HEK293T (cell line): ENCODE results near the gene COL5A1.

Experiments
- CTCF ChIA-PET: fragments of 350-600 bp; formaldehyde crosslinking; extraction: SDS; loops from one replicate; lab custom pipeline; 2021; ENCODE audit warnings: antibody characterized with exemption, inconsistent platforms; lab: Yijun Ruan, JAX
- POLR2A ChIA-PET: fragments of 350-600 bp; formaldehyde crosslinking; extraction: SDS; loops from one replicate; lab custom pipeline; 2020; ENCODE audit warnings: antibody characterized with exemption, inconsistent platforms; lab: Yijun Ruan, JAX
- DNase-seq: peaks from one replicate; pipeline ENCODE4 v3.0.0; 2012; ENCODE audit warnings: mixed read lengths; ENCODE audit errors: extremely low spot score
- ARNT ChIP-seq: fragments of 450-650 bp; IDR thresholded peaks from 2 replicates; pipeline ENCODE4 v1.6.1; 2017; ENCODE audit warnings: mild to moderate bottlenecking
- BHLHE40 ChIP-seq: fragments of 450-650 bp; IDR thresholded peaks from 2 replicates; pipeline ENCODE4 v1.6.1; 2016; ENCODE audit warnings: mild to moderate bottlenecking, moderate library complexity, borderline replicate concordance
- CTBP1 ChIP-seq: fragments of 450-650 bp; IDR thresholded peaks from 2 replicates; pipeline ENCODE4 v1.6.1; 2016; ENCODE audit warnings: borderline replicate concordance
- ELF4 ChIP-seq: fragments of 450-650 bp; IDR thresholded peaks from 2 replicates; pipeline ENCODE4 v1.6.1; 2017; ENCODE audit warnings: antibody characterized with exemption
- FOXA1 ChIP-seq: fragments of 450-650 bp; IDR thresholded peaks from 2 replicates; pipeline ENCODE4 v1.6.1; 2016; ENCODE audit warnings: mild to moderate bottlenecking
- FOXK2 ChIP-seq: fragments of 450-650 bp; IDR thresholded peaks from 2 replicates; pipeline ENCODE4 v1.6.1; 2016; ENCODE audit warnings: mild to moderate bottlenecking
- FOXM1 ChIP-seq: fragments of 450-650 bp; IDR thresholded peaks from 2 replicates; pipeline ENCODE4 v1.6.1; 2017; ENCODE audit warnings: mild to moderate bottlenecking, borderline replicate concordance
- HDGF ChIP-seq: fragments of 450-650 bp; IDR thresholded peaks from 2 replicates; pipeline ENCODE4 v1.6.1; 2017; ENCODE audit warnings: antibody characterized with exemption, borderline replicate concordance
- L3MBTL2 ChIP-seq: fragments of 450-650 bp; conservative IDR thresholded peaks from 2 replicates; pipeline ENCODE4 v1.6.1; 2016; ENCODE audit warnings: mild to moderate bottlenecking
- LEF1 ChIP-seq: fragments of 450-650 bp; IDR thresholded peaks from 2 replicates; pipeline ENCODE4 v1.6.1; 2017; ENCODE audit warnings: mild to moderate bottlenecking, borderline replicate concordance
- NFRKB ChIP-seq: fragments of 450-650 bp; IDR thresholded peaks from 2 replicates; pipeline ENCODE4 v1.6.1; 2016; ENCODE audit warnings: mild to moderate bottlenecking, moderate library complexity
- PKNOX1 ChIP-seq: fragments of 450-650 bp; IDR thresholded peaks from 2 replicates; pipeline ENCODE4 v1.6.1; 2016
- SP1 ChIP-seq: fragments of 450-650 bp; IDR thresholded peaks from 2 replicates; pipeline ENCODE4 v1.6.1; 2017
- SUZ12 ChIP-seq: fragments of 450-650 bp; IDR thresholded peaks from 2 replicates; pipeline ENCODE4 v1.6.1; 2016; ENCODE audit warnings: mild to moderate bottlenecking
- TARDBP ChIP-seq: fragments of 450-650 bp; IDR thresholded peaks from 2 replicates; pipeline ENCODE4 v1.6.1; 2016
- ZNF384 ChIP-seq: fragments of 450-650 bp; IDR thresholded peaks from 2 replicates; pipeline ENCODE4 v1.6.1; 2016

COL5A1 gene

GRCh38 chr9:134834957-134835419, 193.4 kb downstream of the COL5A1 start:
- CTCF ChIA-PET: no interaction called here
- POLR2A ChIA-PET: no interaction called here

GRCh38 chr9:134835448-134835847, 193.8 kb downstream of the COL5A1 start:
- TF ChIP-seq NFRKB (no peak), ARNT (no peak), PKNOX1 (no peak), TARDBP (no peak), CTBP1 (no peak), SUZ12 (no peak), L3MBTL2 (no peak), FOXA1 (no peak), BHLHE40 (no peak), ZNF384 (no peak), FOXM1 (no peak), LEF1 (no peak), ELF4 (no peak), FOXK2 (no peak), HDGF (no peak), SP1 (no peak)
- ChIA-PET CTCF (no interaction called here), POLR2A (no interaction called here)
- DNase-seq: no peak

More at GRCh38 chr9:134834957-134835419, 193.4 kb downstream of the COL5A1 start:
- DNase-seq: no peak
- no peak for TF ChIP-seq L3MBTL2
- no peak for TF ChIP-seq SUZ12
- no peak for TF ChIP-seq ZNF384
- TF ChIP-seq FOXK2: no peak
- TF ChIP-seq PKNOX1: no peak
- TF ChIP-seq SP1: no peak
- TF ChIP-seq HDGF: no peak
- TF ChIP-seq CTBP1: no peak
- TF ChIP-seq TARDBP: no peak

- no peak for DNase-seq
- ChIA-PET CTCF (no interaction called here), POLR2A (no interaction called here)
- no peak for TF ChIP-seq FOXA1
- no peak for TF ChIP-seq TARDBP
- TF ChIP-seq FOXK2: no peak
- TF ChIP-seq SUZ12: no peak
These were observed 194.4 kb downstream of the COL5A1 start for GRCh38 chr9:134835987-134836386.

GRCh38 chr9:134836406-134836970, 194.9 kb downstream of the COL5A1 start:
- DNase-seq: no peak
- CTCF ChIA-PET: no interaction called here
- TF ChIP-seq ZNF384 (no peak), CTBP1 (no peak), FOXA1 (no peak), FOXM1 (no peak), LEF1 (no peak), ELF4 (no peak), BHLHE40 (no peak), SUZ12 (no peak), HDGF (no peak), SP1 (no peak), PKNOX1 (no peak), TARDBP (no peak), L3MBTL2 (no peak), FOXK2 (no peak), ARNT (no peak)
- POLR2A ChIA-PET: no interaction called here

GRCh38 chr9:134837529-134837928, 195.9 kb downstream of the COL5A1 start:
- CTCF ChIA-PET: no interaction called here

GRCh38 chr9:134838651-134839454, 197.2 kb downstream of the COL5A1 start:
- no peak for DNase-seq
- ChIA-PET CTCF (no interaction called here), POLR2A (interaction anchor here (1.4 kb wide), 1 partner anchor 18 kb away, joined by 4 read pairs; no protein-coding TSS in a partner anchor)
- no peak for TF ChIP-seq BHLHE40
- TF ChIP-seq FOXK2: no peak
- TF ChIP-seq LEF1: no peak
- TF ChIP-seq CTBP1: no peak

More at GRCh38 chr9:134837529-134837928, 195.9 kb downstream of the COL5A1 start:
- DNase-seq: no peak
- TF ChIP-seq ARNT (no peak), BHLHE40 (no peak), HDGF (no peak), ELF4 (no peak), LEF1 (no peak), ZNF384 (no peak), SUZ12 (no peak), L3MBTL2 (no peak), CTBP1 (no peak), FOXM1 (no peak), FOXA1 (no peak)
- POLR2A ChIA-PET: no interaction called here
